Body of pancreas (tissue), 4 donors: ENCODE measurements around the gene NRIP2. TPM values are rescaled to one million over a fixed set of nuclear protein-coding genes. Genes with fewer than 3 reads are reported as not detected.

Experiments used
- ATAC-seq: fragments of 150-250 bp; one replicate; pipeline ENCODE4 v1.9.1; 2016
- DNase-seq, 4 donors: peaks; one replicate each; pipeline ENCODE4 v3.0.0-alpha.2; 2019
- H3K27ac ChIP-seq, 4 donors: fragments of 200-600 bp; sonication (generic); 1 replicate in 3 of 4; 2 replicates in 1 of 4; pipeline versions ENCODE4 v1.5.1 to v1.6.1; 2016 to 2019; ENCODE audit warnings: mild to moderate bottlenecking in 1 of 4, mixed read lengths in 1 of 4, moderate library complexity in 1 of 4
- H3K27me3 ChIP-seq, 2 donors: fragments of 200-600 bp; sonication (generic); one replicate each; pipeline ENCODE4 v1.6.0; 2016; ENCODE audit warnings: mild to moderate bottlenecking in 1 of 2
- H3K36me3 ChIP-seq, 2 donors: fragments of 200-600 bp; sonication (generic); replicated peaks in 1 of 2; 2 replicates each; pipeline ENCODE4 v1.5.1; 2016; ENCODE audit warnings: low read depth in 2 of 2; ENCODE audit not compliant: insufficient read depth in 1 of 2
- H3K4me1 ChIP-seq: fragments of 200-600 bp; sonication (generic); one replicate; pipeline ENCODE4 v1.6.0; 2016
- H3K4me3 ChIP-seq, 2 donors: fragments of 200-600 bp; sonication (generic); 1 replicate in 1 of 2; 2 replicates in 1 of 2; pipeline ENCODE4 v1.5.1; 2016 to 2019
- H3K9me3 ChIP-seq, 3 donors: fragments of 200-600 bp; sonication (generic); 1 replicate in 2 of 3; 2 replicates in 1 of 3; pipeline ENCODE4 v1.5.1; 2016
- CTCF ChIP-seq, 7 experiments: fragments of 450-650 bp in 4 of 7; fragments of 200-600 bp in 3 of 7; sonication (generic) in 3 of 7; IDR thresholded peaks; one replicate each; pipeline ENCODE4 v1.5.1; 2016 to 2019; ENCODE audit warnings: antibody characterized with exemption in 7 of 7
- POLR2A ChIP-seq, 3 donors: fragments of 450-650 bp; IDR thresholded peaks; one replicate each; pipeline ENCODE4 v1.6.1; 2016; ENCODE audit warnings: antibody characterized with exemption in 3 of 3, mild to moderate bottlenecking in 2 of 3
- WGBS, 2 donors: methylation state at CpG; one replicate each; pipeline ENCODE4 v1.1.5; 2017; 5-methylcytosine and 5-hydroxymethylcytosine counted together
- intact Hi-C: fragments of 100-400 bp; cut with DNase I; formaldehyde crosslinking; loops from one replicate; pipeline ENCODE4 v1.15.1; 2023
- total RNA-seq, 2 donors: library from RNA; depleted of rRNA; stranded (reverse); fragments of >200 nt; gene quantifications; one replicate each; pipeline ENCODE4 v1.1.0, GENCODE V29; 2016

NRIP2 gene
- under 1 TPM; 0.26 to 0.33 TPM for total RNA-seq

- H3K27ac ChIP-seq = no peak within 1 kb of the TSS
- TF ChIP-seq POLR2A (IDR thresholded peaks at IDR 0.05) (no peak), CTCF (IDR thresholded peaks at IDR 0.05) (no peak)
- no peaks in the 10 kb centered on the region for H3K36me3 ChIP-seq
- WGBS, 2 donors = 16 to 18% methylated on average over 28 to 32 of the region's 32 CpGs
- peaks cover 11% of the 10 kb centered on the region for H3K4me1 ChIP-seq
- no peaks in the 10 kb centered on the region for H3K27me3 ChIP-seq
- intact Hi-C loops = no loop called here
- H3K9me3 ChIP-seq = no peaks in the 10 kb centered on the region
- ATAC-seq (peak; percentile 41), DNase-seq (peak in 3 of 4 donors; percentile 18 to 30 (median 30))
- no peak within 1 kb of the TSS for H3K4me3 ChIP-seq
Measured at GRCh38 chr12:2834581-2835491, at the start of gene NRIP2. NRIP2 (minus strand) TSS chr12:2835035; CDS start chr12:2834983, 52 bp downstream.

GRCh38 chr12:2879853-2880252, 45.0 kb upstream of the NRIP2 start:
- WGBS, 2 donors = 95 to 98% methylated on average over 3 of the region's 3 CpGs
- ATAC-seq = no peak
- no peak for TF ChIP-seq POLR2A (IDR thresholded peaks at IDR 0.05)
- no peak for TF ChIP-seq CTCF (IDR thresholded peaks at IDR 0.05)

GRCh38 chr12:2877953-2878732, 43.3 kb upstream of the NRIP2 start:
- 42 to 46% methylated on average over 15 to 16 of the region's 16 CpGs for WGBS, 2 donors
- Histone ChIP-seq H3K27ac (peak overlapping the region; percentile 87 to 91 (median 88)), H3K4me1 (peaks cover 14% of the 10 kb centered on the region), H3K4me3 (peak overlapping the region in 1 of 2 donors; percentile 90), H3K36me3 (no peaks in the 10 kb centered on the region), H3K9me3 (no peaks in the 10 kb centered on the region), H3K27me3 (no peaks in the 10 kb centered on the region)
- ATAC-seq = no peak
- intact Hi-C loops = no loop called here
- TF ChIP-seq CTCF (IDR thresholded peaks at IDR 0.05) (no peak), POLR2A (IDR thresholded peaks at IDR 0.05) (peak in 1 of 3 donors; percentile 26)
- peak in 1 of 4 donors; percentile 19 for DNase-seq

More at GRCh38 chr12:2879853-2880252, 45.0 kb upstream of the NRIP2 start:
- no peak overlapping the region for H3K27ac ChIP-seq
- H3K9me3 ChIP-seq = no peaks in the 10 kb centered on the region
- no peaks in the 10 kb centered on the region for H3K27me3 ChIP-seq
- intact Hi-C loops = no loop called here
- no peaks in the 10 kb centered on the region for H3K36me3 ChIP-seq
- no peak overlapping the region for H3K4me3 ChIP-seq
- no peak for DNase-seq
- peaks cover 14% of the 10 kb centered on the region for H3K4me1 ChIP-seq

- intact Hi-C loops = no loop called here
- no peaks in the 10 kb centered on the region for H3K36me3 ChIP-seq
- WGBS, 2 donors = 1 to 3% methylated on average over 18 to 61 of the region's 70 CpGs
- H3K4me1 ChIP-seq = peaks cover 14% of the 10 kb centered on the region
- peak within 1 kb of the TSS; percentile 87 to 91 (median 88) for H3K27ac ChIP-seq
- H3K9me3 ChIP-seq = no peaks in the 10 kb centered on the region
- H3K27me3 ChIP-seq = no peaks in the 10 kb centered on the region
- TF ChIP-seq CTCF (IDR thresholded peaks at IDR 0.05) = peak in 3 of 7 experiments; percentile 1 to 30 (median 28)
- TF ChIP-seq POLR2A (IDR thresholded peaks at IDR 0.05) = peak; percentile 20 to 67 (median 63)
- DNase-seq = peak; percentile 90 to 96 (median 92)
- H3K4me3 ChIP-seq = peak within 1 kb of the TSS; percentile 77 to 90
- ATAC-seq = peak; percentile 95
Measured at GRCh38 chr12:2877047-2877952, 42.5 kb upstream of the NRIP2 start, which contains the start of the genes FOXM1 and RHNO1. FOXM1 (minus strand) TSS chr12:2877174; CDS start chr12:2874478, 2,696 bp downstream. RHNO1 (plus strand) TSS chr12:2877223; CDS start chr12:2885367, 8,144 bp downstream.
